Adrenal gland (tissue), 5 donors: Measurements from ENCODE around the gene APBA1.

Source experiments
- POLR2A ChIP-seq, 2 donors: fragments of 450-650 bp; IDR thresholded peaks; one replicate each; pipeline ENCODE4 v1.6.1; 2017; ENCODE audit warnings: antibody characterized with exemption in 2 of 2, mild to moderate bottlenecking in 2 of 2, moderate library complexity in 1 of 2
- TF ChIP-seq, protein P1 (sequence below), 6 experiments: fragments of 450-650 bp in 4 of 6; fragments of 200-600 bp in 2 of 6; sonication (generic) in 1 of 6; IDR thresholded peaks; 1 replicate in 5 of 6; 2 replicates in 1 of 6; pipeline versions ENCODE4 v1.5.1 to v1.8.0; 2016 to 2021; ENCODE audit warnings: antibody characterized with exemption in 6 of 6, mild to moderate bottlenecking in 2 of 6, moderate library complexity in 1 of 6
- donor health status: DM: no; HTN: no; CAD: no.

DNA sequence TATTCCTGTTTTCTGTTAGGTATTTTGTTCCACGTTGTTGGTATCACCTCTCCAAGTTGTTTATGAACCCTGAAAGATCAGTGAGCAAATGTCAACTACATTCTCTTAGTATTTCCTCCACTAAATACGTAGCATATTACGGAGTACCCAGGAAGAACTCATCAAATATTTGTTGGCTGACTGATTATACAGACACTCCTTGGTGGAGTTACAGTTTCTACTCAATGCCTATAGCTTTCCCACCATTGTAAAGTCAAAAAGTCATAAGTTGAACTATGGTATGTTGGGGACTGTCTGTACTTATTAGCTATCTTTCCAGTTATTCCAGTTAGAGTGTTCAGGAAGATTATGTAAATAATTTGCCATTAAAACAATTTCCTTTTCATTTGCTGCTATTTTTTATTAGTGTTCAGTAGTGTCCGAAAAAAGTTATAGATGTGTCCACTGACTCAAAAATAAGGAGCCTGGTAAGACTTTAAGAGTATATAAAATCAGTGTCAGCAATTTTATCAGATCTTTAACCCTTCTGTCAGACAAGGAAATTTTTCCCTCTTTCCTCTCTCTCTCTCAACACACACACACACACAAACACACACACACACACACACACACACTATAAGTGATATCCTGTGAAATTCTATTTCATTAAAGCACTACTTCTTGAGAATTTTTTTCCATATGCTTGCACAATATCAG, 6.8 kb upstream of the APBA1 start:
- TF ChIP-seq POLR2A (IDR thresholded peaks at IDR 0.05), result no peak
- TF ChIP-seq, protein P1, sequence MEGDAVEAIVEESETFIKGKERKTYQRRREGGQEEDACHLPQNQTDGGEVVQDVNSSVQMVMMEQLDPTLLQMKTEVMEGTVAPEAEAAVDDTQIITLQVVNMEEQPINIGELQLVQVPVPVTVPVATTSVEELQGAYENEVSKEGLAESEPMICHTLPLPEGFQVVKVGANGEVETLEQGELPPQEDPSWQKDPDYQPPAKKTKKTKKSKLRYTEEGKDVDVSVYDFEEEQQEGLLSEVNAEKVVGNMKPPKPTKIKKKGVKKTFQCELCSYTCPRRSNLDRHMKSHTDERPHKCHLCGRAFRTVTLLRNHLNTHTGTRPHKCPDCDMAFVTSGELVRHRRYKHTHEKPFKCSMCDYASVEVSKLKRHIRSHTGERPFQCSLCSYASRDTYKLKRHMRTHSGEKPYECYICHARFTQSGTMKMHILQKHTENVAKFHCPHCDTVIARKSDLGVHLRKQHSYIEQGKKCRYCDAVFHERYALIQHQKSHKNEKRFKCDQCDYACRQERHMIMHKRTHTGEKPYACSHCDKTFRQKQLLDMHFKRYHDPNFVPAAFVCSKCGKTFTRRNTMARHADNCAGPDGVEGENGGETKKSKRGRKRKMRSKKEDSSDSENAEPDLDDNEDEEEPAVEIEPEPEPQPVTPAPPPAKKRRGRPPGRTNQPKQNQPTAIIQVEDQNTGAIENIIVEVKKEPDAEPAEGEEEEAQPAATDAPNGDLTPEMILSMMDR (IDR thresholded peaks at IDR 0.05), result no peak
